Ishikawa (cell line): ENCODE data around the gene GRIPAP1.

Experiments used
- CEBPB ChIP-seq: IDR thresholded peaks from 2 replicates; pipeline ENCODE4 v1.6.1; 2012
- CREB1 ChIP-seq: IDR thresholded peaks from 2 replicates; pipeline ENCODE4 v1.6.1; 2012; ENCODE audit warnings: low read depth
- EP300 ChIP-seq: IDR thresholded peaks from 2 replicates; pipeline ENCODE4 v1.6.1; 2012; ENCODE audit warnings: borderline replicate concordance
- FOXM1 ChIP-seq: IDR thresholded peaks from 2 replicates; pipeline ENCODE4 v1.6.1; 2012; ENCODE audit warnings: low read depth, borderline replicate concordance
- RAD21 ChIP-seq: IDR thresholded peaks from 2 replicates; pipeline ENCODE4 v1.6.1; 2012; ENCODE audit warnings: low read depth
- REST ChIP-seq: IDR thresholded peaks from 2 replicates; pipeline ENCODE4 v1.6.1; 2012; ENCODE audit warnings: low read depth, mild to moderate bottlenecking
- TAF1 ChIP-seq: IDR thresholded peaks from 2 replicates; pipeline ENCODE4 v1.6.1; 2012; ENCODE audit warnings: low read depth, mild to moderate bottlenecking
- USF1 ChIP-seq: IDR thresholded peaks from 2 replicates; pipeline ENCODE4 v1.6.1; 2012
- YY1 ChIP-seq: IDR thresholded peaks from 2 replicates; pipeline ENCODE4 v1.6.1; 2012; ENCODE audit warnings: low read depth

GRCh38 chrX:48997865-48998264 lies 4.2 kb downstream of the GRIPAP1 start:
- TF ChIP-seq CREB1 (no peak), USF1 (no peak), CEBPB (no peak), RAD21 (no peak), YY1 (no peak), REST (no peak), TAF1 (no peak), FOXM1 (no peak), EP300 (no peak)
